Retinal pigment epithelial cell (primary cell): Measurements from ENCODE around the gene OLFML3.
"Not testable (repeated sequence)": the region's sequence is repeated elsewhere in the genome, so short reads cannot be mapped to it uniquely, and the experiment has no call there.

Experiments
- DNase-seq: peaks from one replicate; pipeline ENCODE4 v3.0.0-alpha.2; 2010; ENCODE audit warnings: low read depth
- H3K4me3 ChIP-seq: 2 replicates; pipeline ENCODE4 v1.5.1; 2011; ENCODE audit warnings: mild to moderate bottlenecking, low read length, control low read depth, moderate library complexity
- TF ChIP-seq, protein P1 (sequence below): conservative IDR thresholded peaks from 2 replicates; pipeline ENCODE4 v1.5.1; 2011; ENCODE audit warnings: low read depth, low read length, control low read depth, inconsistent platforms

The OLFML3 gene

DNA sequence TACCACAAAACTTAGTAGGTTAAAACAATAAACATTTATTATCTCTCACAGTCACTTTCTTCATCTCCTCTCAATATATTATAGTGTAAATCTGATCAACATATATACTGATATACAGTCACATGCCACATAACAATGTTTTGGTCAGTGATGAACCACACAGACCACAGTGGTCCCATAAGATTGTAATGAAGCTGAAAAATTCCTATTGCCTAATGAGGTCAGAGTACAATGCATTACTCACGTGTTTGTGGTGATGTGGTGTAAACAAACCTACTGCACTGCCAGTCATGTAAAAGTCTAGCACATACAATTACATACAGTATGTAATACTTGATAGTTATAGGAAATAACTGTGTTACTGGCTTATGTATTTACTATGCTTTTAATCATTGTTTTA lies 30.1 kb downstream of the OLFML3 start:
- no peak for DNase-seq
- no peak overlapping the region for H3K4me3 ChIP-seq

DNA sequence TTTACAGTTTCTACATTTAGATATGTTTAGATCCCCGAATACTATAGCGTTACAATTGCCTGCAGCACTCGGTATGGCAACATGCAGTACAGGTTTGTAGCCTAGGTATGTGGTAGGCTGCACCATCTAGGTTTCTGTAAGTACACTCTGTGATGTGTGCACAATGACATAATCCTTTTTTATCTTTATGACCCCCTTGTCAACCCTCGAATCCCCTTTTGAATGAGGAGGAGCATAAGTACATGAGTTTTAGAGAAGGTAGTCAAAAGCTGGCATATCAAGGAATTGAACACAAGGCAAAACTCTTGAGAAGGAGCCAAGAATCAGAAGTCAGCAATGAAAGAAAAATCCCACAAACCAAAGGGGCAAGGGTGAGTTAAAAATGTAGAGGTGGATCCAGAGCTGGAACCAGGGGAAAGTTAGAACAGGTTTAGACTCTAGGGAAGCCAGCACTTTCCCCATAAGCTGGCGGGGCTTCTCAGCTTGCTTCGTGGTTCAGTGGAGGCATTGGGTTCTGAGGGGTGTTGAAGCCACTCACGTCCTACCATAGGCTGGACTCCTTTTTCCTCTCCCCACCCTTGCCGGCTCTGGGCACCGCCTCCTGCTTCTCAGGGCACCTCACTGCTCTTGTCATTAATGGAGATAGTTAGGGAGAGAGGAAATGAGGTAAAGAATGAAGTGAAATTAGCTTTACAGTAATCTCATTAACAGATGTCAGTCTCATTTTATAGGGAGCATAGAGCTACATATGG lies 31.3 kb downstream of the OLFML3 start:
- TF ChIP-seq, protein P1, sequence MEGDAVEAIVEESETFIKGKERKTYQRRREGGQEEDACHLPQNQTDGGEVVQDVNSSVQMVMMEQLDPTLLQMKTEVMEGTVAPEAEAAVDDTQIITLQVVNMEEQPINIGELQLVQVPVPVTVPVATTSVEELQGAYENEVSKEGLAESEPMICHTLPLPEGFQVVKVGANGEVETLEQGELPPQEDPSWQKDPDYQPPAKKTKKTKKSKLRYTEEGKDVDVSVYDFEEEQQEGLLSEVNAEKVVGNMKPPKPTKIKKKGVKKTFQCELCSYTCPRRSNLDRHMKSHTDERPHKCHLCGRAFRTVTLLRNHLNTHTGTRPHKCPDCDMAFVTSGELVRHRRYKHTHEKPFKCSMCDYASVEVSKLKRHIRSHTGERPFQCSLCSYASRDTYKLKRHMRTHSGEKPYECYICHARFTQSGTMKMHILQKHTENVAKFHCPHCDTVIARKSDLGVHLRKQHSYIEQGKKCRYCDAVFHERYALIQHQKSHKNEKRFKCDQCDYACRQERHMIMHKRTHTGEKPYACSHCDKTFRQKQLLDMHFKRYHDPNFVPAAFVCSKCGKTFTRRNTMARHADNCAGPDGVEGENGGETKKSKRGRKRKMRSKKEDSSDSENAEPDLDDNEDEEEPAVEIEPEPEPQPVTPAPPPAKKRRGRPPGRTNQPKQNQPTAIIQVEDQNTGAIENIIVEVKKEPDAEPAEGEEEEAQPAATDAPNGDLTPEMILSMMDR, result no peak
- H3K4me3 ChIP-seq, result no peak overlapping the region
- no peak for DNase-seq

More for the DNA sequence above, 30.1 kb downstream of the OLFML3 start:
- TF ChIP-seq, protein P1, result no peak

DNA sequence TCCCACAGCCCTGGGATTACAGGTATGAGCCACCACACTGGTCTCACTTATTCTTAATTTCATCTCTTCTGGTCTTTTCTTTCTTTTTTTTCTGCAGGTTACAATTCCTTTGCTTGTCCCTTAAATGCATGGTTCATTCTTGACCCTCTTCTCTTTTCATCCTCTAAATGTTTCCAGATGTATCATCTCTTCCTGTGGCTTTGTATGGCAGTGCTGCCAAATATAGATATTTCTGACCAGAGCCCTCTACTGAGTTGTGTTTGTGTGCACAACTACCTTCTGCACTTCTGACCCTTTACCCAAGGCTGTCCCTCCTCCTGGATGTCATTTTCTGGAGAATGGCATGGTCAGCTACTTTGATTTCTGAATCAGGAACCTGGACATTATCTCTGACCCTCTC lies 32.5 kb downstream of the OLFML3 start:
- DNase-seq, result no peak
- TF ChIP-seq, protein P1, result no peak
- H3K4me3 ChIP-seq, result no peak overlapping the region

DNA sequence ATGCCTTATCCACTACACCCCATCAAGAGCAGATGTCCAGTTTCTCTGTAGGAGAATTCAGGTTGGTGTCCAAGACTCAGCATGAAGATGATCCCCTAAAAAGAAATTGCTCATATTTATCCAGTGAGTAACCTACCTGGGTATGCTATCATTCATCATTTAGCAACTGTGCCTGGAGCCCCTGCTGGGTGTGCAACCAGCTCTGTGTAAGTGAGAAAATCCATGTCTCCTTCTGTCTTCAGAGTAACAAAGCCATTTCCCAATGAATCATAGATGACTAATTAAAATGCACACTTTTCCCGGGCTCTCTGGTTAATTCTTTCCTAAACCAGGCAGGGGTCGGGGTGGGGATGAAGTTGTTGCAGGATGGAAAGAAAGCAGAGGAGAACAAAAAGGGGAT lies 35.8 kb downstream of the OLFML3 start:
- no peak for DNase-seq
- TF ChIP-seq, protein P1, result no peak
- no peak overlapping the region for H3K4me3 ChIP-seq

DNA sequence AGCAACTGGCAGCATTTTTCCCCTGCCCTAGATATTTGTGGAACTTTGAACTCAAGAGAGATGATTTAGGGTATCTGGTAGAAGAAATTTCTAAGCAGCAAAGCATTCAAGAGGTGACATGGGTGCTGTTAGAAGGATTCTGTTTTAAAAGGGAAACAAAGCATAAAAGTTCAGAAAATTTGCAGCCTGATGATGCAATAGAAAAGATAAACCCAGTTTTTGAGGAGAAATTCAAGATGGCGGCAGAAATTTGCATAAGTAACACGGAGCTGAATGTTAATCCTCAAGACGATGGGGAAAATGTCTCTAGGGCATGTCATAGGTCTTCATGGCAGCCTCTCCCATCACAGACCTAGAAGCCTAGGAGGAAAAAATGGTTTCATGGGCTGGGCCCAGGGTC lies 40.5 kb downstream of the OLFML3 start:
- H3K4me3 ChIP-seq, DNase-seq: not testable (repeated sequence)

DNA sequence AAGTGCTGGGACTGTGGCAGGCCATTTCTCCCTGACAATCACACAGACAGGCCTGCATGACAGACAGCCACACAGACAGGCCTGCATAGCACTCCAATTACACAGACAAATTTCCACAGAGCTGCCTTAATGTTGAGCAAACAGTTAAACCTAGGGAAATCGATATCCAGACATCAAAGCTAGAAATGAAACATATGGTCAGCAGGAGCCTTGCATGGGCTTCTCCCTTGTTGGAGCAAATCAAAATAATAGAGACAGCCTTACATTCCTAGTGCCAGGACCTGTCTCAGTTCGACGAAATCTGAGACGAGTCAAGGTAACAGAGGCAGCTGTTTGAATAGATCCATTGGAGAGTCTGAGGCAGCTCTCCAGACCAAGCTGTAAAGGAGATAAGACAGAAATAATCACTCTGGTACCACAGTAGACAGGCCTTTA lies 42.4 kb downstream of the OLFML3 start:
- no peak for DNase-seq
- no peak overlapping the region for H3K4me3 ChIP-seq
- TF ChIP-seq, protein P1, result no peak

DNA sequence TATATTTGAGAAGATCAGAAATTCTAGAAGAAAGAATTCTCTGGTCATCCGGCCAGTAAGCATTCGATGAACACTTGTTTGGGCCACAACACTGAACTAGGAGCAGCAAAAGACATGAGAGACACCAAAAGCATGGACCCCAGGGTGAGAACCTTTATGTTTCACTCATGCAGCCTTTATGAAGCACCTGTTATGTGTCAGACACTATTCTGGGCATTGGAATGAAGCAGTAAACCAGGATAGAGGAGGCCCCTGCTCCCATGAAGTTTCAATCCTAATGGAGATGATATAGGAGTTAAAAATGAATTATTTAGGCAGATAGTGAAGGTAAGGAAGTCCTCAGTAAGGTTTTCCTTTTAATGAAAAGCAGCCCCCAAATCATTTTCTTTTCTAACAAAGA lies 43.6 kb downstream of the OLFML3 start:
- no peak for DNase-seq
- no peak overlapping the region for H3K4me3 ChIP-seq
- TF ChIP-seq, protein P1, result no peak
